MM.1S (cell line): ENCODE results near the gene ASB11.

Experiments
- DNase-seq: peaks from one replicate; pipeline ENCODE4 v3.0.0-alpha.2; 2015
- H2AFZ ChIP-seq: fragments of 300-600 bp; sonication (generic); 2 replicates; pipeline ENCODE4 v1.6.0; 2016; ENCODE audit warnings: antibody characterized with exemption, low read length
- H3F3A ChIP-seq: fragments of 300-600 bp; sonication (generic); 2 replicates; pipeline ENCODE4 v1.6.1; 2016; ENCODE audit warnings: mild to moderate bottlenecking, antibody characterized with exemption, low read length, moderate library complexity, mixed read lengths; ENCODE audit not compliant: insufficient read depth
- H3K27ac ChIP-seq: fragments of 300-600 bp; sonication (generic); 2 replicates; pipeline ENCODE4 v1.5.1; 2016; ENCODE audit warnings: mild to moderate bottlenecking, low read length
- H3K27me3 ChIP-seq: fragments of 300-600 bp; sonication (generic); replicated peaks from 2 replicates; pipeline ENCODE4 v1.6.0; 2016; ENCODE audit warnings: low read length; ENCODE audit not compliant: insufficient read depth
- H3K36me3 ChIP-seq: fragments of 300-600 bp; sonication (generic); replicated peaks from 2 replicates; pipeline ENCODE4 v1.6.1; 2016; ENCODE audit warnings: mild to moderate bottlenecking, low read length, mixed read lengths; ENCODE audit not compliant: insufficient read depth
- H3K4me1 ChIP-seq: fragments of 300-600 bp; sonication (generic); 2 replicates; pipeline ENCODE4 v1.6.1; 2016; ENCODE audit warnings: low read length, mixed read lengths
- H3K4me2 ChIP-seq: fragments of 300-600 bp; sonication (generic); 2 replicates; pipeline ENCODE4 v1.6.0; 2016; ENCODE audit warnings: low read depth, low read length
- H3K4me3 ChIP-seq: fragments of 300-600 bp; sonication (generic); 2 replicates; pipeline ENCODE4 v1.5.1; 2016; ENCODE audit warnings: low read length, mixed read lengths
- H3K79me2 ChIP-seq: fragments of 300-600 bp; sonication (generic); 2 replicates; pipeline ENCODE4 v1.6.1; 2016; ENCODE audit warnings: mixed run types, low read length, mixed read lengths
- H3K9ac ChIP-seq: fragments of 300-600 bp; sonication (generic); 2 replicates; pipeline ENCODE4 v1.6.1; 2016; ENCODE audit warnings: low read length, mixed read lengths
- H3K9me2 ChIP-seq: fragments of 300-600 bp; sonication (generic); replicated peaks from 2 replicates; pipeline ENCODE4 v1.6.1; 2016; ENCODE audit warnings: mild to moderate bottlenecking, low read length, mixed read lengths; ENCODE audit not compliant: insufficient read depth
- H3K9me3 ChIP-seq: fragments of 300-600 bp; sonication (generic); replicated peaks from 2 replicates; pipeline ENCODE4 v1.6.1; 2016; ENCODE audit warnings: mild to moderate bottlenecking, low read length, mixed read lengths; ENCODE audit not compliant: insufficient read depth
- H4K20me1 ChIP-seq: fragments of 300-600 bp; sonication (generic); 2 replicates; pipeline ENCODE4 v1.6.1; 2016; ENCODE audit warnings: mild to moderate bottlenecking, low read length, moderate library complexity, mixed read lengths; ENCODE audit not compliant: insufficient read depth
- CTCF ChIP-seq: fragments of 300-600 bp; sonication (generic); IDR thresholded peaks from 2 replicates; pipeline ENCODE4 v1.5.1; 2016; ENCODE audit warnings: antibody characterized with exemption, low read length, mixed read lengths
- EZH2 ChIP-seq: fragments of 300-600 bp; sonication (generic); optimal IDR thresholded peaks from 2 replicates; pipeline ENCODE3; 2017; ENCODE audit warnings: low read depth, mild to moderate bottlenecking, antibody characterized with exemption, low read length, mixed read lengths
- EZH2phosphoT487 ChIP-seq: fragments of 300-600 bp; sonication (generic); IDR thresholded peaks from 2 replicates; pipeline ENCODE4 v1.6.1; 2018; ENCODE audit warnings: antibody characterized with exemption, low read length

ASB11 gene

GRCh38 chrX:15236146-15236545 is 79.3 kb downstream of the ASB11 start:
- Histone ChIP-seq H3F3A (no peaks in the 10 kb centered on the region), H4K20me1 (no peaks in the 10 kb centered on the region), H3K27me3 (no peaks in the 10 kb centered on the region), H3K4me2 (no peak overlapping the region), H3K4me3 (no peak overlapping the region), H3K79me2 (no peaks in the 10 kb centered on the region), H3K9me2 (no peaks in the 10 kb centered on the region), H3K36me3 (no peaks in the 10 kb centered on the region), H3K4me1 (no peaks in the 10 kb centered on the region), H2AFZ (no peak overlapping the region), H3K9ac (no peak overlapping the region), H3K27ac (no peak overlapping the region), H3K9me3 (no peaks in the 10 kb centered on the region)
- TF ChIP-seq EZH2 (no peak), CTCF (no peak), EZH2phosphoT487 (no peak)
- no peak for DNase-seq

- no peaks in the 10 kb centered on the region for H3K27me3 ChIP-seq
Measured at GRCh38 chrX:15235001-15235400, 80.4 kb downstream of the ASB11 start.

GRCh38 chrX:15233416-15234015 is 81.9 kb downstream of the ASB11 start:
- Histone ChIP-seq H3K4me3 (no peak overlapping the region), H3K9me3 (no peaks in the 10 kb centered on the region), H3F3A (no peaks in the 10 kb centered on the region), H3K9me2 (no peaks in the 10 kb centered on the region), H4K20me1 (no peaks in the 10 kb centered on the region), H3K36me3 (no peaks in the 10 kb centered on the region), H3K9ac (no peak overlapping the region), H3K27me3 (no peaks in the 10 kb centered on the region), H3K79me2 (no peaks in the 10 kb centered on the region), H3K4me1 (no peaks in the 10 kb centered on the region), H3K4me2 (no peak overlapping the region), H3K27ac (no peak overlapping the region), H2AFZ (no peak overlapping the region)
- DNase-seq, result no peak
- TF ChIP-seq EZH2phosphoT487 (no peak), CTCF (no peak), EZH2 (no peak)

More at GRCh38 chrX:15235001-15235400, 80.4 kb downstream of the ASB11 start:
- H3K4me2 ChIP-seq, result no peak overlapping the region
- no peaks in the 10 kb centered on the region for H3K4me1 ChIP-seq
- H3K4me3 ChIP-seq, result no peak overlapping the region
- no peak overlapping the region for H2AFZ ChIP-seq
- no peaks in the 10 kb centered on the region for H3F3A ChIP-seq
- no peaks in the 10 kb centered on the region for H3K9me3 ChIP-seq
- H3K9ac ChIP-seq, result no peak overlapping the region
- no peaks in the 10 kb centered on the region for H3K36me3 ChIP-seq
- no peak for DNase-seq
- no peaks in the 10 kb centered on the region for H4K20me1 ChIP-seq
- TF ChIP-seq CTCF (no peak), EZH2 (no peak), EZH2phosphoT487 (no peak)
- H3K27ac ChIP-seq, result no peak overlapping the region
- H3K79me2 ChIP-seq, result no peaks in the 10 kb centered on the region
- no peaks in the 10 kb centered on the region for H3K9me2 ChIP-seq
